H9 (cell line): Measurements from ENCODE around the gene FBXL20. TPM values are rescaled to one million over a fixed set of nuclear protein-coding genes. Genes with fewer than 3 reads are reported as not detected.

Source experiments
- DNase-seq: peaks from one replicate; pipeline ENCODE4 v3.0.0-alpha.2; 2017
- H2AFZ ChIP-seq: one replicate; pipeline ENCODE4 v1.6.1; 2013; ENCODE audit warnings: mild to moderate bottlenecking, low read length, control low read depth, moderate library complexity
- H2AK5ac ChIP-seq: 2 replicates; pipeline ENCODE4 v1.6.1; 2013; ENCODE audit warnings: low read length, control low read depth, mixed read lengths; ENCODE audit not compliant: insufficient read length
- H2BK120ac ChIP-seq: one replicate; pipeline ENCODE4 v1.6.1; 2013; ENCODE audit warnings: low read depth, mild to moderate bottlenecking, low read length, control low read depth, inconsistent platforms; ENCODE audit not compliant: poor library complexity, severe bottlenecking
- H2BK12ac ChIP-seq: 2 replicates; pipeline ENCODE4 v1.6.1; 2013; ENCODE audit warnings: low read length, control low read depth, mixed read lengths, low read depth; ENCODE audit not compliant: insufficient read length
- H2BK15ac ChIP-seq: 2 replicates; pipeline ENCODE4 v1.6.1; 2013; ENCODE audit warnings: low read depth, low read length, control low read depth
- H2BK20ac ChIP-seq: one replicate; pipeline ENCODE4 v1.6.1; 2013; ENCODE audit warnings: low read depth, mild to moderate bottlenecking, low read length, control low read depth, inconsistent platforms; ENCODE audit not compliant: poor library complexity, severe bottlenecking
- H2BK5ac ChIP-seq: 2 replicates; pipeline ENCODE4 v1.6.1; 2013; ENCODE audit warnings: low read length, control low read depth, mixed read lengths; ENCODE audit not compliant: insufficient read length
- H3K14ac ChIP-seq: 2 replicates; pipeline ENCODE4 v1.6.1; 2013; ENCODE audit warnings: low read length, control low read depth; ENCODE audit not compliant: insufficient read depth
- H3K18ac ChIP-seq: 2 replicates; pipeline ENCODE4 v1.6.1; 2013; ENCODE audit warnings: low read depth, mild to moderate bottlenecking, mixed read lengths, low read length, control low read depth; ENCODE audit not compliant: insufficient read length
- H3K23ac ChIP-seq: 2 replicates; pipeline ENCODE4 v1.6.1; 2013; ENCODE audit warnings: low read length, control low read depth, mixed read lengths, low read depth; ENCODE audit not compliant: insufficient read length
- H3K23me2 ChIP-seq: 2 replicates; pipeline ENCODE4 v1.6.1; 2013; ENCODE audit warnings: low read depth, mild to moderate bottlenecking, mixed read lengths, low read length, control low read depth; ENCODE audit not compliant: insufficient read length, poor library complexity, severe bottlenecking
- H3K27ac ChIP-seq: 2 replicates; pipeline ENCODE4 v1.5.1; 2013; ENCODE audit warnings: low read length, control low read depth, mixed read lengths, low read depth; ENCODE audit not compliant: insufficient read length
- H3K27me3 ChIP-seq: 2 replicates; pipeline ENCODE4 v1.6.1; 2013; ENCODE audit warnings: low read length, control low read depth, inconsistent platforms; ENCODE audit not compliant: insufficient read depth
- H3K4ac ChIP-seq: 2 replicates; pipeline ENCODE4 v1.6.1; 2013; ENCODE audit warnings: low read depth, mild to moderate bottlenecking, control low read depth, inconsistent platforms, low read length, moderate library complexity
- H3K4me1 ChIP-seq: 2 replicates; pipeline ENCODE4 v1.6.1; 2013; ENCODE audit warnings: low read length, control low read depth, inconsistent platforms; ENCODE audit not compliant: insufficient read depth
- H3K4me2 ChIP-seq: 2 replicates; pipeline ENCODE4 v1.6.1; 2013; ENCODE audit warnings: low read length, control low read depth, mixed read lengths; ENCODE audit not compliant: insufficient read length, insufficient read depth
- H3K56ac ChIP-seq: 2 replicates; pipeline ENCODE4 v1.6.1; 2013; ENCODE audit warnings: low read depth, mild to moderate bottlenecking, mixed read lengths, low read length, control low read depth; ENCODE audit not compliant: insufficient read length
- H3K79me1 ChIP-seq: 2 replicates; pipeline ENCODE4 v1.6.1; 2013; ENCODE audit warnings: low read depth, mild to moderate bottlenecking, moderate library complexity, low read length, control low read depth, inconsistent platforms; ENCODE audit not compliant: insufficient read depth, poor library complexity, severe bottlenecking
- H3K79me2 ChIP-seq: 2 replicates; pipeline ENCODE4 v1.6.1; 2013; ENCODE audit warnings: low read length, control low read depth, inconsistent platforms; ENCODE audit not compliant: insufficient read depth
- H3K9ac ChIP-seq: 2 replicates; pipeline ENCODE4 v1.6.1; 2013; ENCODE audit warnings: low read length, control low read depth, mixed read lengths; ENCODE audit not compliant: insufficient read length; ENCODE audit errors: extremely low read depth
- H3K9me3 ChIP-seq: one replicate; pipeline ENCODE4 v1.6.1; 2013; ENCODE audit warnings: low read depth, low read length, inconsistent platforms; ENCODE audit not compliant: control insufficient read depth
- H3T11ph ChIP-seq: one replicate; pipeline ENCODE4 v1.6.1; 2013; ENCODE audit warnings: mild to moderate bottlenecking, low read length, control low read depth, inconsistent platforms
- H4K20me1 ChIP-seq: one replicate; pipeline ENCODE4 v1.6.1; 2013; ENCODE audit not compliant: control insufficient read depth, insufficient read length, insufficient read depth
- H4K5ac ChIP-seq: 2 replicates; pipeline ENCODE4 v1.6.1; 2013; ENCODE audit warnings: low read depth, mild to moderate bottlenecking, mixed read lengths, low read length, control low read depth; ENCODE audit not compliant: insufficient read length
- H4K8ac ChIP-seq: replicated peaks from 2 replicates; pipeline ENCODE4 v1.6.1; 2013; ENCODE audit warnings: low read length, control low read depth, mixed read lengths, low read depth; ENCODE audit not compliant: insufficient read length
- H4K91ac ChIP-seq: 2 replicates; pipeline ENCODE4 v1.6.1; 2013; ENCODE audit warnings: low read depth, mild to moderate bottlenecking, moderate library complexity, mixed read lengths, low read length, control low read depth; ENCODE audit not compliant: insufficient read length
- H3K27ac Mint-ChIP-seq, 3 experiments: 2 replicates in 2 of 3; 3 replicates in 1 of 3; pipeline ENCODE4 v1.8.0; 2020 to 2021; ENCODE audit warnings: mixed read lengths in 3 of 3, mild to moderate bottlenecking in 1 of 3, moderate library complexity in 1 of 3
- H3K27me3 Mint-ChIP-seq: 2 replicates; pipeline ENCODE4 v1.8.0; 2021; ENCODE audit warnings: low read depth, mild to moderate bottlenecking, moderate library complexity, mixed read lengths
- H3K36me3 Mint-ChIP-seq, 3 experiments: 2 replicates in 2 of 3; 3 replicates in 1 of 3; pipeline ENCODE4 v1.8.0; 2020 to 2021; ENCODE audit warnings: low read depth in 3 of 3, mixed read lengths in 3 of 3; ENCODE audit not compliant: insufficient read depth in 1 of 3
- H3K4me1 Mint-ChIP-seq, 2 experiments: 2 replicates each; pipeline ENCODE4 v1.8.0; 2020; ENCODE audit warnings: mixed read lengths in 2 of 2
- H3K4me3 Mint-ChIP-seq, 2 experiments: 2 replicates in 1 of 2; 3 replicates in 1 of 2; pipeline ENCODE4 v1.8.0; 2020 to 2021; ENCODE audit warnings: mild to moderate bottlenecking in 2 of 2, mixed read lengths in 2 of 2, moderate library complexity in 1 of 2
- H3K9me3 Mint-ChIP-seq, 2 experiments: 2 replicates in 1 of 2; 3 replicates in 1 of 2; pipeline ENCODE4 v1.8.0; 2020; ENCODE audit warnings: mild to moderate bottlenecking in 2 of 2, mixed read lengths in 2 of 2, moderate library complexity in 1 of 2
- WGBS: extraction: QIAGEN DNeasy Blood & Tissue Kit; methylation state at CpG from one replicate; pipeline ENCODE4 v1.1.7; 2013; ENCODE audit warnings: missing lambda C conversion rate, low lambda C conversion rate, mixed read lengths; ENCODE audit not compliant: insufficient read length; ENCODE audit errors: extremely low coverage; 5-methylcytosine and 5-hydroxymethylcytosine counted together
- total RNA-seq: library from RNA; stranded (reverse); gene quantifications from 2 replicates; pipeline ENCODE4 v1.2.1, GENCODE V29; 2021
- TF ChIP-seq, protein P1 (sequence below): fragments of 200-600 bp; sonication (generic); conservative IDR thresholded peaks from 3 replicates; pipeline ENCODE4 v1.8.0; 2021; ENCODE audit warnings: antibody characterized with exemption, mild to moderate bottlenecking

FBXL20 gene
- total RNA-seq, 1 experiment from 2014 or later: 18.4 TPM

- no peak overlapping the region for H3K4me3 Mint-ChIP-seq
- H3K36me3 Mint-ChIP-seq: no peaks in the 10 kb centered on the region
- H3K4me1 ChIP-seq: no peaks in the 10 kb centered on the region
- H3K14ac ChIP-seq: no peak overlapping the region
- H3K4me2 ChIP-seq: no peak overlapping the region
- H3K27me3 Mint-ChIP-seq: peaks cover 6% of the 10 kb centered on the region
- H3K27ac Mint-ChIP-seq: no peak overlapping the region
- no peak overlapping the region for H2BK5ac ChIP-seq
- TF ChIP-seq, protein P1, sequence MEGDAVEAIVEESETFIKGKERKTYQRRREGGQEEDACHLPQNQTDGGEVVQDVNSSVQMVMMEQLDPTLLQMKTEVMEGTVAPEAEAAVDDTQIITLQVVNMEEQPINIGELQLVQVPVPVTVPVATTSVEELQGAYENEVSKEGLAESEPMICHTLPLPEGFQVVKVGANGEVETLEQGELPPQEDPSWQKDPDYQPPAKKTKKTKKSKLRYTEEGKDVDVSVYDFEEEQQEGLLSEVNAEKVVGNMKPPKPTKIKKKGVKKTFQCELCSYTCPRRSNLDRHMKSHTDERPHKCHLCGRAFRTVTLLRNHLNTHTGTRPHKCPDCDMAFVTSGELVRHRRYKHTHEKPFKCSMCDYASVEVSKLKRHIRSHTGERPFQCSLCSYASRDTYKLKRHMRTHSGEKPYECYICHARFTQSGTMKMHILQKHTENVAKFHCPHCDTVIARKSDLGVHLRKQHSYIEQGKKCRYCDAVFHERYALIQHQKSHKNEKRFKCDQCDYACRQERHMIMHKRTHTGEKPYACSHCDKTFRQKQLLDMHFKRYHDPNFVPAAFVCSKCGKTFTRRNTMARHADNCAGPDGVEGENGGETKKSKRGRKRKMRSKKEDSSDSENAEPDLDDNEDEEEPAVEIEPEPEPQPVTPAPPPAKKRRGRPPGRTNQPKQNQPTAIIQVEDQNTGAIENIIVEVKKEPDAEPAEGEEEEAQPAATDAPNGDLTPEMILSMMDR: no peak
- no peak overlapping the region for H4K8ac ChIP-seq
- H2BK120ac ChIP-seq: no peak overlapping the region
- peaks cover 18 to 25% of the 10 kb centered on the region in 2 experiments for H3K4me1 Mint-ChIP-seq
- no peak overlapping the region for H2BK12ac ChIP-seq
- H4K91ac ChIP-seq: no peak overlapping the region
- H3K9me3 ChIP-seq: no peaks in the 10 kb centered on the region
- no peaks in the 10 kb centered on the region for H3K9me3 Mint-ChIP-seq
- H4K5ac ChIP-seq: no peak overlapping the region
- no peaks in the 10 kb centered on the region for H3K79me1 ChIP-seq
- no peak for DNase-seq
- peaks cover 8% of the 10 kb centered on the region for H3K23me2 ChIP-seq
- H2AFZ ChIP-seq: no peak overlapping the region
- no peak overlapping the region for H2BK20ac ChIP-seq
- no CpG with 5 or more reads among the region's 5 CpGs for WGBS
- no peak overlapping the region for H3K56ac ChIP-seq
- no peak overlapping the region for H2BK15ac ChIP-seq
- H3K27ac ChIP-seq: no peak overlapping the region
- 0 out of 2 replicates have a peak, but pooled peaks cover 2% of the 10 kb centered on the region for H3K27me3 ChIP-seq
- no peak overlapping the region for H3K23ac ChIP-seq
- H3K4ac ChIP-seq: no peak overlapping the region
- no peak overlapping the region for H2AK5ac ChIP-seq
- no peaks in the 10 kb centered on the region for H3K79me2 ChIP-seq
- H4K20me1 ChIP-seq: no peaks in the 10 kb centered on the region
- H3K9ac ChIP-seq: no peak overlapping the region
- H3T11ph ChIP-seq: no peak overlapping the region
- no peak overlapping the region for H3K18ac ChIP-seq
These were observed 164.9 kb downstream of the FBXL20 start for GRCh38 chr17:39236450-39236927.
